ENCODE results near the gene NR6A1. TPM values are rescaled to one million over a fixed set of nuclear protein-coding genes. Genes with fewer than 3 reads are reported as not detected.
"Not testable (repeated sequence)": the region's sequence is repeated elsewhere in the genome, so short reads cannot be mapped to it uniquely, and the experiment has no call there.

NR6A1 gene
- total RNA-seq, 1 experiment from 2014 or later, result 164 TPM

DNA sequence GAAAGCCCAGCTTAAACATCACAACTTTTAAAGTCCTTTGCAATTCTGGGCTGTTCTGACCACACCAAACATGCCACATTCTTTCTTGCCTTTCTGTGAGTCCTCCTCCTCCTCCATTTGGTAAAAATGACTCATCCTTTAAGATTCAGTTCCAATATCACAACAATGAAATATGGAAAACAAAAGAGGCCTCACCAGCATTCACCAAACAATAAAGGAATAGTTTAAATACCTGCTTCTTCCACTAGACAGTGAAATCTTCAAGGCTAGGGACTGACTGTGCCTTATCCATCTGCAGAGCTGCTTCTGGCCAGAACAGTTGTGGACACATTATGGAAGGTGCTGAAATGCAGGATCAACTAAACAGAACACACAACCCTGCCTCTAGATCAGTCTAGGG is 36.0 kb downstream of the NR6A1 start:
- Mint-ChIP-seq H3K9me3 (no peaks in the 10 kb centered on the region), H3K36me3 (peaks cover 36% of the 10 kb centered on the region), H3K27me3 (ENCODE audit: low read depth) (no peaks in the 10 kb centered on the region), H3K27ac (peak overlapping the region; percentile 90), H3K4me1 (peaks cover 28% of the 10 kb centered on the region), H3K4me3 (peak overlapping the region; percentile 1; the same call in 1 of the 2 replicates)
- peak; percentile 69 for ATAC-seq
- TF ChIP-seq CREM (CRISPR knock-in tag; IDR thresholded peaks at IDR 0.05), result no peak
- TF ChIP-seq ZNF121 (CRISPR knock-in tag; IDR thresholded peaks at IDR 0.05), result no peak
- TF ChIP-seq, protein P1, sequence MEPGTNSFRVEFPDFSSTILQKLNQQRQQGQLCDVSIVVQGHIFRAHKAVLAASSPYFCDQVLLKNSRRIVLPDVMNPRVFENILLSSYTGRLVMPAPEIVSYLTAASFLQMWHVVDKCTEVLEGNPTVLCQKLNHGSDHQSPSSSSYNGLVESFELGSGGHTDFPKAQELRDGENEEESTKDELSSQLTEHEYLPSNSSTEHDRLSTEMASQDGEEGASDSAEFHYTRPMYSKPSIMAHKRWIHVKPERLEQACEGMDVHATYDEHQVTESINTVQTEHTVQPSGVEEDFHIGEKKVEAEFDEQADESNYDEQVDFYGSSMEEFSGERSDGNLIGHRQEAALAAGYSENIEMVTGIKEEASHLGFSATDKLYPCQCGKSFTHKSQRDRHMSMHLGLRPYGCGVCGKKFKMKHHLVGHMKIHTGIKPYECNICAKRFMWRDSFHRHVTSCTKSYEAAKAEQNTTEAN (CRISPR knock-in tag; IDR thresholded peaks at IDR 0.05), result no peak
- no peak for TF ChIP-seq TCF7 (CRISPR knock-in tag; IDR thresholded peaks at IDR 0.05; ENCODE audit: low read depth)
- TF ChIP-seq, protein P2, sequence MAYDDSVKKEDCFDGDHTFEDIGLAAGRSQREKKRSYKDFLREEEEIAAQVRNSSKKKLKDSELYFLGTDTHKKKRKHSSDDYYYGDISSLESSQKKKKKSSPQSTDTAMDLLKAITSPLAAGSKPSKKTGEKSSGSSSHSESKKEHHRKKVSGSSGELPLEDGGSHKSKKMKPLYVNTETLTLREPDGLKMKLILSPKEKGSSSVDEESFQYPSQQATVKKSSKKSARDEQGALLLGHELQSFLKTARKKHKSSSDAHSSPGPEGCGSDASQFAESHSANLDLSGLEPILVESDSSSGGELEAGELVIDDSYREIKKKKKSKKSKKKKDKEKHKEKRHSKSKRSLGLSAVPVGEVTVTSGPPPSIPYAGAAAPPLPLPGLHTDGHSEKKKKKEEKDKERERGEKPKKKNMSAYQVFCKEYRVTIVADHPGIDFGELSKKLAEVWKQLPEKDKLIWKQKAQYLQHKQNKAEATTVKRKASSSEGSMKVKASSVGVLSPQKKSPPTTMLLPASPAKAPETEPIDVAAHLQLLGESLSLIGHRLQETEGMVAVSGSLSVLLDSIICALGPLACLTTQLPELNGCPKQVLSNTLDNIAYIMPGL (CRISPR knock-in tag; IDR thresholded peaks at IDR 0.05), result no peak
- no peak for TF ChIP-seq KAT7 (CRISPR knock-in tag; IDR thresholded peaks at IDR 0.05; ENCODE audit: borderline replicate concordance)
- TF ChIP-seq, protein P3, sequence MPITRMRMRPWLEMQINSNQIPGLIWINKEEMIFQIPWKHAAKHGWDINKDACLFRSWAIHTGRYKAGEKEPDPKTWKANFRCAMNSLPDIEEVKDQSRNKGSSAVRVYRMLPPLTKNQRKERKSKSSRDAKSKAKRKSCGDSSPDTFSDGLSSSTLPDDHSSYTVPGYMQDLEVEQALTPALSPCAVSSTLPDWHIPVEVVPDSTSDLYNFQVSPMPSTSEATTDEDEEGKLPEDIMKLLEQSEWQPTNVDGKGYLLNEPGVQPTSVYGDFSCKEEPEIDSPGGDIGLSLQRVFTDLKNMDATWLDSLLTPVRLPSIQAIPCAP (CRISPR knock-in tag; IDR thresholded peaks at IDR 0.05), result no peak
- TF ChIP-seq, protein P4, sequence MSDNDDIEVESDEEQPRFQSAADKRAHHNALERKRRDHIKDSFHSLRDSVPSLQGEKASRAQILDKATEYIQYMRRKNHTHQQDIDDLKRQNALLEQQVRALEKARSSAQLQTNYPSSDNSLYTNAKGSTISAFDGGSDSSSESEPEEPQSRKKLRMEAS (CRISPR knock-in tag; IDR thresholded peaks at IDR 0.05), result no peak
- TF ChIP-seq NR2C2 (CRISPR knock-in tag; IDR thresholded peaks at IDR 0.05), result no peak
- TF ChIP-seq, protein P5, sequence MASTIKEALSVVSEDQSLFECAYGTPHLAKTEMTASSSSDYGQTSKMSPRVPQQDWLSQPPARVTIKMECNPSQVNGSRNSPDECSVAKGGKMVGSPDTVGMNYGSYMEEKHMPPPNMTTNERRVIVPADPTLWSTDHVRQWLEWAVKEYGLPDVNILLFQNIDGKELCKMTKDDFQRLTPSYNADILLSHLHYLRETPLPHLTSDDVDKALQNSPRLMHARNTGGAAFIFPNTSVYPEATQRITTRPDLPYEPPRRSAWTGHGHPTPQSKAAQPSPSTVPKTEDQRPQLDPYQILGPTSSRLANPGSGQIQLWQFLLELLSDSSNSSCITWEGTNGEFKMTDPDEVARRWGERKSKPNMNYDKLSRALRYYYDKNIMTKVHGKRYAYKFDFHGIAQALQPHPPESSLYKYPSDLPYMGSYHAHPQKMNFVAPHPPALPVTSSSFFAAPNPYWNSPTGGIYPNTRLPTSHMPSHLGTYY (CRISPR knock-in tag; IDR thresholded peaks at IDR 0.05), result no peak
- ChIA-PET CTCF (interaction anchor here (0.7 to 3.1 kb wide), 7 partner anchors 15 to 117 kb away, joined by 3 to 10 read pairs (median 4); partner anchors contain the start of gene NR6A1), POLR2A (no interaction called here)
- DNase-seq (ENCODE audit: low spot score), result no peak

DNA sequence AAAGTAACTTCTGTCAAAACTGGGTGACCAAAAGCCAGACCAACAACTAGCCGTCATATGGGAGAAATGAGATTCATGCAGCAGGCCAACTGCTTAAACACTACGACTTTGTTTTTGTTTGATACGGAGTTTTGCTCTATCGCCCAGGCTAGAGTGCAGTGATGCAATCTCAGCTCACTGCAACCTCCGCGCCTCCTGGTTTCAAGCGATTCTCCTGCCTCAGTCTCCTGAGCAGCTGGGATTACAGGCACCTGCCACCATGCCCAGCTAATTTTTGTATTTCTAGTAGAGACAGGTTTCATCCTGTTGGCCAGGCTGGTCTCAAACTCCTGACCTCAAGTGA is 36.4 kb downstream of the NR6A1 start:
- ATAC-seq; POLR2A ChIA-PET; H3K27me3 Mint-ChIP-seq (ENCODE audit: low read depth); H3K9me3 Mint-ChIP-seq; DNase-seq (ENCODE audit: low spot score); H3K4me3 Mint-ChIP-seq: not testable (repeated sequence)
- CTCF ChIA-PET, result interaction anchor here (0.7 to 3.1 kb wide), 9 partner anchors 14 to 118 kb away, joined by 3 to 10 read pairs (median 3); partner anchors contain the start of gene NR6A1
- H3K27ac Mint-ChIP-seq, result peak overlapping the region; percentile 90
- H3K36me3 Mint-ChIP-seq, result peaks cover 35% of the 10 kb centered on the region
- peaks cover 28% of the 10 kb centered on the region for H3K4me1 Mint-ChIP-seq

DNA sequence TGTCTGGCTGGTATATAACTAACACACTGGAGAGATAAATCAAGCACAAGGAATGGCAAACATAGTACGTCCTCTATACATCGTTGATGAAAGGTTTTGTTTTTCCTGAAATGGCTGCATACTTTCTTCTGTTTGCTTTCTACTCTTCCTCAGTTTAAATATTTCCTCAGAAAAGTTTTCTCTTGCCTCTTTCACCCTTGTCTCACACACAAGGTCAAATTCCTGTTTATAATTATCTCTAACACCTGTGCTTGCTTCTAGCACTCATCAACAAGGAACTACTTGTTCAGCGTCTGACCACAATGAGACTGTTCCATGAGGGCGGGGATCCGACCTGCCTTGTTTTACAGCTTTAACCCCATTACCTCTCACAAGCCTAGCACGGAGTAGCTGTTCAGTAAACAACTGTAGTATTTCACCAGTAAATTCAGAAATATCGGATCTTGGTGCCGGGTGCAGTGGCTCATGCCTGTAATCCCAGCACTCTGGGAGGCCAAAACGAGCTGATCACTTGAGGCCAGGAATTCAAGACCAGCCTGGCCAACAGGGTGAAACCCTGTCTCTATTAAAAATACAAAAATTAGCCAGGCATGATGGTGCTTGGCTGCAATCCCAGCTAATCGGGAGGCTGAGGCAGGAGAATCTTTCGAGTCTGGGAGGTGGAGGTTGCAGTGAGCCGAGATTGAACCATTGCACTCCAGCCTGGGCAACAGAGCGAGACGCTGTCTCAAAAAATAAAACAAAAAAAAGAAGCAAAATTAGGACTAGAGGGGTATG is 37.0 kb downstream of the NR6A1 start:
- peak overlapping the region; percentile 84 for H3K27ac Mint-ChIP-seq
- no peak overlapping the region for H3K4me3 Mint-ChIP-seq
- no peak for ATAC-seq
- H3K27me3 Mint-ChIP-seq (ENCODE audit: low read depth), result no peaks in the 10 kb centered on the region
- H3K9me3 Mint-ChIP-seq, result no peaks in the 10 kb centered on the region
- CTCF ChIA-PET, result interaction anchor here (1.0 to 3.1 kb wide), 7 partner anchors 13 to 118 kb away, joined by 3 to 10 read pairs (median 3); partner anchors contain the start of gene NR6A1
- TF ChIP-seq SMAD3 (CRISPR knock-in tag; IDR thresholded peaks at IDR 0.05; ENCODE audit: borderline replicate concordance) (no peak), CBFB (CRISPR knock-in tag; IDR thresholded peaks at IDR 0.05; ENCODE audit: low read depth) (no peak), TCF7 (CRISPR knock-in tag; IDR thresholded peaks at IDR 0.05; ENCODE audit: low read depth) (no peak), GABPB1 (CRISPR knock-in tag; IDR thresholded peaks at IDR 0.05) (0 out of 2 replicates have a peak, but pooled peaks have one; percentile 21)
- TF ChIP-seq, protein P6, sequence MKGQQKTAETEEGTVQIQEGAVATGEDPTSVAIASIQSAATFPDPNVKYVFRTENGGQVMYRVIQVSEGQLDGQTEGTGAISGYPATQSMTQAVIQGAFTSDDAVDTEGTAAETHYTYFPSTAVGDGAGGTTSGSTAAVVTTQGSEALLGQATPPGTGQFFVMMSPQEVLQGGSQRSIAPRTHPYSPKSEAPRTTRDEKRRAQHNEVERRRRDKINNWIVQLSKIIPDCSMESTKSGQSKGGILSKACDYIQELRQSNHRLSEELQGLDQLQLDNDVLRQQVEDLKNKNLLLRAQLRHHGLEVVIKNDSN (CRISPR knock-in tag; IDR thresholded peaks at IDR 0.05), result no peak
- peaks cover 28% of the 10 kb centered on the region for H3K4me1 Mint-ChIP-seq
- POLR2A ChIA-PET, result no interaction called here
- H3K36me3 Mint-ChIP-seq, result peaks cover 31% of the 10 kb centered on the region
- DNase-seq (ENCODE audit: low spot score), result no peak

All from WTC11 (cell line).